HepG2 (cell line): ENCODE data around the gene IBA57. TPM values are rescaled to one million over a fixed set of nuclear protein-coding genes. Genes with fewer than 3 reads are reported as not detected.

Experiments
- ATAC-seq: fragments of 200-7000 bp; cut with Tn5 transposase; 3 replicates; pipeline ENCODE4 v1.9.1; 2020; ENCODE audit warnings: mild to moderate bottlenecking, moderate library complexity
- BruUV-seq: library from RNA; stranded (reverse); fragments of 400-500 nt; replicated peaks from 2 replicates; lab custom pipeline; 2021; lab: Mats Ljungman, UMichigan
- CTCF ChIA-PET: fragments of 300-600 bp; formaldehyde crosslinking; extraction: SDS; loops from one replicate; lab custom pipeline; 2021; ENCODE audit warnings: low total read pairs, inconsistent platforms, low intra/inter-chr PET ratio; lab: Yijun Ruan, JAX
- POLR2A ChIA-PET: fragments of 350-600 bp; sonication (Branson Sonifier 250); formaldehyde crosslinking; loops from one replicate; lab custom pipeline; 2020; ENCODE audit warnings: antibody characterized with exemption, inconsistent platforms; lab: Yijun Ruan, JAX
- DNase-seq: peaks from one replicate; pipeline ENCODE4 v3.0.0-alpha.2; 2015; ENCODE audit warnings: low spot score
- FAIRE-seq: peaks from 3 replicates; lab custom pipeline; 2011; peaks lifted over from hg19 to GRCh38; lab: Jason Lieb, UNC
- H2AFZ ChIP-seq: one replicate; pipeline ENCODE4 v1.6.1; 2011; ENCODE audit warnings: low read length, inconsistent platforms
- H3K27ac ChIP-seq: fragments of 300-600 bp; 3 replicates; pipeline ENCODE4 v1.8.0; 2011; ENCODE audit warnings: mixed run types, mild to moderate bottlenecking, mixed read lengths, low read length, inconsistent platforms; ENCODE audit not compliant: insufficient read depth; ENCODE audit errors: extremely low read length
- H3K27me3 ChIP-seq, 2 experiments: fragments of 200-600 bp in 1 of 2; 2 replicates in 1 of 2; 3 replicates in 1 of 2; pipeline versions ENCODE4 v1.6.0 to v1.8.0; 2011; ENCODE audit warnings: low read length in 2 of 2, mild to moderate bottlenecking in 2 of 2, moderate library complexity in 2 of 2, inconsistent platforms in 1 of 2; ENCODE audit not compliant: insufficient read depth in 2 of 2, control insufficient read depth in 1 of 2
- H3K36me3 ChIP-seq, 2 experiments: fragments of 200-600 bp in 1 of 2; replicated peaks in 1 of 2; 2 replicates in 1 of 2; 3 replicates in 1 of 2; pipeline versions ENCODE4 v1.5.1 to v1.8.0; 2011; ENCODE audit warnings: low read length in 2 of 2, inconsistent platforms in 1 of 2; ENCODE audit not compliant: insufficient read depth in 2 of 2, control insufficient read depth in 1 of 2
- H3K4me1 ChIP-seq: 2 replicates; pipeline ENCODE4 v1.5.1; 2012; ENCODE audit warnings: low read length, inconsistent platforms; ENCODE audit not compliant: insufficient read depth
- H3K4me2 ChIP-seq: 2 replicates; pipeline ENCODE4 v1.6.0; 2011; ENCODE audit warnings: low read depth, low read length, inconsistent platforms
- H3K4me3 ChIP-seq, 3 experiments: fragments of 200-600 bp in 1 of 3; sonication (generic), shearing (Covaris generic) in 1 of 3; replicated peaks in 1 of 3; 2 replicates each; pipeline ENCODE4 v1.5.1; 2011 to 2016; ENCODE audit warnings: low read length in 3 of 3, inconsistent platforms in 2 of 3, low read depth in 2 of 3, mild to moderate bottlenecking in 2 of 3, control low read depth in 1 of 3, mixed read lengths in 1 of 3; ENCODE audit not compliant: insufficient read depth in 1 of 3
- H3K79me2 ChIP-seq: one replicate; pipeline ENCODE4 v1.6.1; 2011; ENCODE audit warnings: low read length, inconsistent platforms; ENCODE audit not compliant: insufficient read depth
- H3K9ac ChIP-seq: 2 replicates; pipeline ENCODE4 v1.6.0; 2011; ENCODE audit warnings: mild to moderate bottlenecking, low read depth, low read length, inconsistent platforms; ENCODE audit not compliant: insufficient read depth
- H3K9me3 ChIP-seq: 2 replicates; pipeline ENCODE4 v1.5.1; 2012; ENCODE audit warnings: mild to moderate bottlenecking, low read length
- H4K20me1 ChIP-seq: 2 replicates; pipeline ENCODE4 v1.6.0; 2011; ENCODE audit warnings: inconsistent platforms, mild to moderate bottlenecking, low read length, moderate library complexity; ENCODE audit not compliant: insufficient read depth
- AHR ChIP-seq: IDR thresholded peaks from 2 replicates; pipeline ENCODE4 v1.6.1; 2018; ENCODE audit warnings: missing genetic modification reagents, missing compliant biosample characterization
- ATF7 ChIP-seq, 2 experiments: fragments of 450-650 bp in 1 of 2; sonication (generic) in 1 of 2; formaldehyde crosslinking in 1 of 2; IDR thresholded peaks; 2 replicates each; pipeline versions ENCODE4 v1.4.0 to v1.6.1; 2016 to 2020; ENCODE audit warnings: antibody characterized with exemption in 1 of 2, mild to moderate bottlenecking in 1 of 2, missing genetic modification reagents in 1 of 2
- GLI4 ChIP-seq: sonication (generic); formaldehyde crosslinking; IDR thresholded peaks from 2 replicates; pipeline ENCODE4 v1.5.1; 2020; ENCODE audit warnings: missing genetic modification reagents, mild to moderate bottlenecking, moderate library complexity, borderline replicate concordance
- MXD4 ChIP-seq: IDR thresholded peaks from 2 replicates; pipeline ENCODE4 v1.6.1; 2016; ENCODE audit warnings: mild to moderate bottlenecking, missing biosample characterization, missing genetic modification reagents
- PAF1 ChIP-seq: IDR thresholded peaks from 2 replicates; pipeline ENCODE4 v1.6.1; 2016; ENCODE audit warnings: missing genetic modification reagents, missing compliant biosample characterization
- RNF2 ChIP-seq: fragments of 450-650 bp; conservative IDR thresholded peaks from 2 replicates; pipeline ENCODE4 v1.6.1; 2016; ENCODE audit warnings: low read depth
- SRSF1 ChIP-seq: fragments of 200-400 bp; formaldehyde crosslinking; optimal IDR thresholded peaks from 2 replicates; pipeline ENCODE3; 2017; ENCODE audit warnings: mild to moderate bottlenecking, low read depth, low read length, moderate library complexity
- ZBTB38 ChIP-seq: sonication (generic); formaldehyde crosslinking; IDR thresholded peaks from 2 replicates; pipeline ENCODE4 v1.5.1; 2020; ENCODE audit warnings: mild to moderate bottlenecking, missing genetic modification reagents
- ZC3H4 ChIP-seq: sonication (generic); formaldehyde crosslinking; IDR thresholded peaks from 2 replicates; pipeline ENCODE4 v1.4.0; 2020; ENCODE audit warnings: missing genetic modification reagents, borderline replicate concordance
- ZNF3 ChIP-seq: IDR thresholded peaks from 2 replicates; pipeline ENCODE4 v1.7.0; 2017; ENCODE audit warnings: inconsistent platforms
- ZNF563 ChIP-seq: sonication (generic); formaldehyde crosslinking; IDR thresholded peaks from 2 replicates; pipeline ENCODE4 v1.8.0; 2022; ENCODE audit warnings: mild to moderate bottlenecking, moderate library complexity, missing genetic modification reagents
- ZNF75D ChIP-seq: sonication (generic); formaldehyde crosslinking; IDR thresholded peaks from 2 replicates; pipeline ENCODE4 v1.8.1; 2023; ENCODE audit warnings: missing genetic modification reagents, mild to moderate bottlenecking, borderline replicate concordance
- ZNF83 ChIP-seq: sonication (generic); formaldehyde crosslinking; IDR thresholded peaks from 2 replicates; pipeline ENCODE4 v1.4.0; 2020; ENCODE audit warnings: missing genetic modification reagents, mild to moderate bottlenecking, borderline replicate concordance
- WGBS: methylation state at CpG from one replicate; pipeline ENCODE4 v1.1.6; 2017; ENCODE audit warnings: low lambda C conversion rate; 5-methylcytosine and 5-hydroxymethylcytosine counted together
- in situ Hi-C: cut with HindIII; loops from 2 replicates; pipeline ENCODE4 v1.10.0; 2017; ENCODE audit warnings: low pct_unique_long_range_greater_than_20kb; ENCODE audit not compliant: extremely low pct_ligation_motif_present
- intact Hi-C: fragments of 100-400 bp; cut with micrococcal nuclease; formaldehyde crosslinking; loops from one replicate; pipeline ENCODE4 v1.10.0; 2022; ENCODE audit not compliant: unreplicated experiment
- polyA plus RNA-seq, 8 experiments: library from polyadenylated mRNA; depleted of rRNA in 3 of 8; stranded (reverse) in 7 of 8; unstranded in 1 of 8; fragments of >200 nt; fragmentation: Illumina TruSeq in 4 of 8; extraction: Trizol in 4 of 8; gene quantifications; 2 replicates each; pipeline versions ENCODE4 v1.2.1 to v1.2.3, GENCODE V29; 2011 to 2016; ENCODE audit warnings: low read depth in 4 of 8, missing spikeins in 1 of 8, mixed read lengths in 1 of 8; ENCODE audit not compliant: insufficient read depth in 1 of 8
- total RNA-seq, 5 experiments: library from RNA; depleted of rRNA; stranded (reverse); fragments of >200 nt; fragmentation: Illumina TruSeq; extraction: Trizol; gene quantifications; 2 replicates each; pipeline ENCODE4 v1.2.3, GENCODE V29; 2016; ENCODE audit warnings: low read depth in 1 of 5

Gene IBA57
- total and polyA plus RNA-seq, 2 of the 13 experiments (the other 11 are each of a cell fraction or from before 2014, with no cell fraction given), result 2.3 to 10.2 TPM

DNA sequence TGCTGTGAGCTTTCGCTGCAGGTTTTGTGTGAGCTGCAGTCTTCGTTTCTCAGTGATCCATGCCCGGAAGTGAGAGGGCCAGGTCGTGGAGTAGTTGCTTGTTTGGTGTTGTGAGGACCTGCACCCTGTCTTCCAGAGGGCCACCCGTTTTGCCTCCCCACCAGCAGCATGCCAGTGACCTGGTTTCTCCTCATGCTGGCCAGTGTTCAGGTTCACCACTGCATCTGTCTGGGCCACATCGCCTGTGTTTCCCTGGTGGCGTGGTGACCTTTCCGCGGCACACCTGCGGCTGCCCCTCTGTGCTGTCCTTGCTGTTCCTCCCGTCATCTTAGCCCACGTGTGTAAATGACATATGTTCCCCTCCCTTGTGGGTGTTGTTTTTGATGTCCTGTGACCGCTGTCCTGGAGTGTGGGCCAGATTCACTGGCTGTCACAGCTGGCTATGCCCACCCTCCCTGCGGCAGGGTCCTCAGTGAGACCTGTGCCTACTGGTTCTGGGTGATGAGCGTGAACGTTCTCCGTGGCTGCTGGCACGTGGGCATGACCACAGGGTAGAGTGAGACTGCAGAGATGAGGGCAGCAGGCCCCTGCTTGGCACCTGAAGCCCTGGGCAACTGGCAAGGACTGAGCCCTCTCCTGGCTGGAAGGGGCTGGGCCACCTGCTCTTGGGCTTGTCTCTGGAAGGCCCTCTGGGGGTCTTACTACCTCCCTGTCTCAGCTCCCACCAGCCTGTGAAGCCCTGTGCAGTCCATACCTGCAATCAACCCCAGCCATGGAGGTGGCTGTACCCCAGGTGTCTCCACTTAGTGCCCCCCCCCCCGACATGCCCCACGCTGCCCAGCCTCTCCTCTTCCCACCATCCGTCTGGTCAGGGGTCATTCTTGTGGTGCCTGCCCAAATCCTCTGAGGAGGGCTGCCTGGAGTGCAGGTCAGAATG, 7.3 kb downstream of the IBA57 start:
- POLR2A ChIA-PET, result interaction anchor here (1.8 kb wide), 1 partner anchor 7 kb away, joined by 20 read pairs; the partner anchor contains the start of gene IBA57
- TF ChIP-seq ZNF83 (CRISPR knock-in tag) (no peak), SRSF1 (no peak), GLI4 (CRISPR knock-in tag) (no peak), ZBTB38 (no peak), ZNF75D (CRISPR knock-in tag) (no peak), PAF1 (CRISPR knock-in tag) (no peak), ZNF3 (CRISPR knock-in tag) (no peak), ZC3H4 (no peak), ZNF563 (CRISPR knock-in tag) (no peak), MXD4 (CRISPR knock-in tag) (no peak), AHR (CRISPR knock-in tag) (no peak), ATF7 (IDR thresholded peaks at IDR 0.05) (no peak), ATF7 (CRISPR knock-in tag; IDR thresholded peaks at IDR 0.05) (no peak), RNF2 (no peak)
- CTCF ChIA-PET, result no interaction called here

More for the DNA sequence above, 7.3 kb downstream of the IBA57 start:
- ATAC-seq, result peak; percentile 12
- no peak overlapping the region for H3K4me3 ChIP-seq
- H3K9me3 ChIP-seq, result no peaks in the 10 kb centered on the region
- in situ Hi-C loops (no loop called here), intact Hi-C loops (no loop called here)
- no peaks in the 10 kb centered on the region for H3K4me1 ChIP-seq
- FAIRE-seq, result no peak
- WGBS, result 77% methylated on average over 13 of the region's 21 CpGs
- H3K79me2 ChIP-seq, result no peaks in the 10 kb centered on the region
- H3K9ac ChIP-seq, result no peak overlapping the region
- DNase-seq, result no peak
- H2AFZ ChIP-seq, result no peak overlapping the region
- no TSS peak for BruUV-seq
- 0 out of 2 replicates have a peak, but pooled peaks cover 2% of the 10 kb centered on the region for H4K20me1 ChIP-seq
- H3K4me2 ChIP-seq, result no peak overlapping the region
- H3K36me3 ChIP-seq, result no peaks in the 10 kb centered on the region; a peak in 1 of 5 replicates
- H3K27ac ChIP-seq, result no peak overlapping the region
- H3K27me3 ChIP-seq, result no peaks in the 10 kb centered on the region; a peak in 1 of 5 replicates
